ENCODE results near the gene TET3. TPM values are rescaled to one million over a fixed set of nuclear protein-coding genes. Genes with fewer than 3 reads are reported as not detected.

Gene TET3
- total and polyA plus RNA-seq, 2 donors (not counting 1 experiment from before 2014, with no cell fraction given), result 2.1 to 3.1 TPM

- DNase-seq (ENCODE audit: low read depth in 2 of 2), result peak; percentile 77 to 84
- Histone ChIP-seq H3K9ac (ENCODE audit: insufficient read depth, low read length) (peak overlapping the region; percentile 57), H3K27me3 (ENCODE audit: control insufficient read depth, insufficient read depth, low read length) (no peaks in the 10 kb centered on the region), H3K9me3 (ENCODE audit: control insufficient read depth, insufficient read depth, low read depth, low read length) (no peaks in the 10 kb centered on the region), H3K36me3 (ENCODE audit: control insufficient read depth, insufficient read depth, low read length) (no peaks in the 10 kb centered on the region), H2AFZ (ENCODE audit: low read length) (no peak overlapping the region), H3K4me1 (ENCODE audit: control insufficient read depth, extremely low read depth, insufficient read depth, low read length) (peaks cover 39% of the 10 kb centered on the region), H3K4me2 (ENCODE audit: extremely low read depth, insufficient read depth, low read length) (peak overlapping the region; percentile 85), H3K27ac (ENCODE audit: insufficient read depth, low read length) (peak overlapping the region; percentile 40), H3K79me2 (ENCODE audit: control insufficient read depth, insufficient read depth, low read length) (peaks cover 8% of the 10 kb centered on the region), H4K20me1 (ENCODE audit: control insufficient read depth, extremely low read depth, insufficient read depth, low read length) (no peaks in the 10 kb centered on the region), H3K4me3 (replicated peaks in 1 of 4; ENCODE audit: control extremely low read depth in 1 of 4, insufficient read depth in 1 of 4, low read depth in 3 of 4, low read length in 4 of 4) (peak overlapping the region; percentile 57 to 75 (median 60))
- no peak for TF ChIP-seq EZH2 (IDR thresholded peaks at IDR 0.05; ENCODE audit: low read length, missing control alignments)
- TF ChIP-seq CTCF (conservative IDR thresholded peaks at IDR 0.05 in 1 of 2, IDR thresholded peaks at IDR 0.05 in 1 of 2; ENCODE audit: low read depth in 1 of 2, low read length in 2 of 2), result no peak
Observed at GRCh38 chr2:74002505-74003421, 18.1 kb downstream of the TET3 start.

GRCh38 chr2:74003494-74004211, 18.9 kb downstream of the TET3 start:
- peak overlapping the region; percentile 75 for H3K4me2 ChIP-seq (ENCODE audit: extremely low read depth, insufficient read depth, low read length)

More at GRCh38 chr2:74003494-74004211, 18.9 kb downstream of the TET3 start:
- TF ChIP-seq CTCF (conservative IDR thresholded peaks at IDR 0.05 in 1 of 2, IDR thresholded peaks at IDR 0.05 in 1 of 2; ENCODE audit: low read depth in 1 of 2, low read length in 2 of 2) (peak in 1 of 2 donors; percentile 12), EZH2 (IDR thresholded peaks at IDR 0.05; ENCODE audit: low read length, missing control alignments) (no peak)
- Histone ChIP-seq H3K9ac (ENCODE audit: insufficient read depth, low read length) (peak overlapping the region; percentile 17), H2AFZ (ENCODE audit: low read length) (no peak overlapping the region), H3K9me3 (ENCODE audit: control insufficient read depth, insufficient read depth, low read depth, low read length) (no peaks in the 10 kb centered on the region), H3K4me3 (replicated peaks in 1 of 4; ENCODE audit: control extremely low read depth in 1 of 4, insufficient read depth in 1 of 4, low read depth in 3 of 4, low read length in 4 of 4) (peak overlapping the region; percentile 21 to 75 (median 60)), H3K4me1 (ENCODE audit: control insufficient read depth, extremely low read depth, insufficient read depth, low read length) (peaks cover 39% of the 10 kb centered on the region), H3K79me2 (ENCODE audit: control insufficient read depth, insufficient read depth, low read length) (peaks cover 9% of the 10 kb centered on the region), H3K27me3 (ENCODE audit: control insufficient read depth, insufficient read depth, low read length) (no peaks in the 10 kb centered on the region), H3K36me3 (ENCODE audit: control insufficient read depth, insufficient read depth, low read length) (no peaks in the 10 kb centered on the region), H4K20me1 (ENCODE audit: control insufficient read depth, extremely low read depth, insufficient read depth, low read length) (no peaks in the 10 kb centered on the region), H3K27ac (ENCODE audit: insufficient read depth, low read length) (peak overlapping the region; percentile 55)
- peak; percentile 67 to 81 for DNase-seq (ENCODE audit: low read depth in 2 of 2)
